HuH-7.5 (cell line): ENCODE results near the gene CDNF.
"Not testable (repeated sequence)": the region's sequence is repeated elsewhere in the genome, so short reads cannot be mapped to it uniquely, and the experiment has no call there.

ENCODE experiments used
- DNase-seq: peaks from one replicate; pipeline ENCODE4 v3.0.0; 2011; ENCODE audit warnings: low spot score

Gene CDNF

DNA sequence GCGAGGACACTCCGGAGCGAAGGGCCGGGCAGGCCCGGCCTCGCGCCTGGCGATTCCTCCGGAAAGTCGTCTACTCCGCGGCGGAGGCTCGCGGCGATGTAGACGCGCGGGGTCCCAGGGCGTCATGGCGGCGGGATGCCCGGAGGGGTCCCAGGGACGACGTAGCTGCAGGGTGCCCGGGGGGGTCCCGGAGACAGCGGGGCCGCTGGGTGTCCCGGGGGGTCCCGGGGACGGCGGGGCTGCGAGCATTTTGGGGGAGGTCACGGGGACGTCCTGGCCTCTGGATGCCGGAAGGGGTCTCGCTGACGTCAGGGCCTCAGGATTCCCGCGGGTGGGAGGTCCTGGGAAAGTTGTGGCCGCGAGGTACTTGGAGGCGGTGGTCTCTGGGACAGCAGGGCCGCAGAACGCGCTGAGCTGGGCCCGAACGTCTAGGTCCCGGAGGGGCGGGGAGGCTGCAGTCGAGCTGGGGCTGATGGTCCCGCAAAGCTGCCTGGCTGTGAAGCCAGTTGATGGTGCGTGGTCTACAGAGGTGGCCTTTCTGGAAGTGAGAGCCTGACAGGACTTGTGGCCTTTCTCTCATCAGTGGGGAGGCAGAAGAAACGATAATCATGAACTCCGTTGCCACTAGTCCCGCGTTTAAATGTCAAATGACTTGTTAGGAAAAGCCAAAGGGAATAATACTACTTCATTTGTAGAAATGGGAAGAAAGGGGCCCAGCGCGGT lies 906 bp upstream of the CDNF start:
- peak; percentile 39 for DNase-seq

DNA sequence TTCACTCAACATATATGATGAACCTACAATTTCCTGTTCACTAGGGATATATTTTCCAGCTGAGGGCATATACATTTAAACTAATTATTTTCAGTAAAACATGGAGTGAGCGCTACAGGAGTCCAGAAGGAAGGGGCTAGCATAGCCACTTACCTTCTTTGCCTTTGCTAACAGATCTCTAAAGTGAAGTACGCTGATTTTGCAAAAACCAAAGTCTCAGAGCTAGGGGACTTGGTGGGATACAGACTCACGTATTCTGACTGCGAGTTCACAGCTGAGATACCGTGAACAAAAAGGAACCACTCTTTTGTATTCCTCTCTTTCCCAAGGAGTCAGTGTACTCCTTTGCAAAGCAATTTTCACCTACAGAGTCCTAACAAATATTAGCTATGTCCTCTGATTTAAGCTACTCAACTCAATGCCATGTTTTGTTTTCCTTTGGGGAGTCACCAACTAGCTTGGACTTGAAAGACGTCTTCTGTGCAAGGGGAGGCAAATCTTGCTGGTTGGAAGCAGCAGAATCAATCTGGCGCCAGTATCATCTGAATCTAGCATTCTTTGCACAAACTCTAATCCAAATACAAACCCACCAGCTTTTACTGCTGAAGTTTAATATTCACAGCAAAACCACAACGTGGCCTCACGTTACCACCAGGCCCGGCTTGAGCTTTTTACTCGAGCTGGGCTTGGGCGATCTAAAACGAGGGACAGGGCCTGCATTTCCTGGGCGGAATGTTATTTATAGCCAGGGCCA lies 657 bp downstream of the CDNF start:
- DNase-seq = no peak

DNA sequence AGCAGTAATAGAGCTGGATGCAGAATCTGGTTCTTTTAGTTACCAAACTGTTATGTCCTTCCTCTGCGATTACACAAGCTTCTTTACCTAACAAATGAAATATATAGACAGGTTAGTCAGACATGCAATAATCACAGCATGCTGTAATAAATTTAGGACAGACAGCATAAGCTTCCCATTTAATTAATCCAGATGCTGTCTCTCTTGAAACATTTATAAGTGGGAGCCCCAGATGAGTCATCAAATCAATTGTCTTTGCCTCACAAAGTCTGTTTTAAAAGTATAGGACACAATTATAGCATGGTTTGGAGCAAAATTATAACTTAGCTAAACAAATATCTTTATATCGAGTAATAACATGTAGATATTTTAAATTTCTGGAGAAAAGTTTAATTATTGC lies 1.6 kb downstream of the CDNF start:
- no peak for DNase-seq

DNA sequence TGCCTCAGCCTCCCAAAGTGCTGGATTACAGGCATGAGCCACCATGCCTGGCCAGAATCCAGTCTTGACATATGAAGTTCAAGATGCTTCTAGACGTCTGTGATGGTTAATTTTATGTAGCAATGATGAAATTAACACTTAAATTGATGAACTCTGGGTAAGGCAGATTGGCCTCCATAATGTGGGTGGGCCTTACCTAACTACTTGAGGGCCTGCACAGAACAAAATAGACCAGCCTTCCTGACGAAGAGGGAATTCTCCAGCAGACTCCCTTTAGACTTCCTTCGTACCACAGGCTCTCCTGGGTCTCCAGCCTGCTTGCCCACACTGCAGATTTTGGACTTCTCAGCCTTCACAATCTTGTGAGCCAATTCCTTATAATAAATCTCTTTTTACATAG lies 4.7 kb downstream of the CDNF start:
- DNase-seq = no peak

DNA sequence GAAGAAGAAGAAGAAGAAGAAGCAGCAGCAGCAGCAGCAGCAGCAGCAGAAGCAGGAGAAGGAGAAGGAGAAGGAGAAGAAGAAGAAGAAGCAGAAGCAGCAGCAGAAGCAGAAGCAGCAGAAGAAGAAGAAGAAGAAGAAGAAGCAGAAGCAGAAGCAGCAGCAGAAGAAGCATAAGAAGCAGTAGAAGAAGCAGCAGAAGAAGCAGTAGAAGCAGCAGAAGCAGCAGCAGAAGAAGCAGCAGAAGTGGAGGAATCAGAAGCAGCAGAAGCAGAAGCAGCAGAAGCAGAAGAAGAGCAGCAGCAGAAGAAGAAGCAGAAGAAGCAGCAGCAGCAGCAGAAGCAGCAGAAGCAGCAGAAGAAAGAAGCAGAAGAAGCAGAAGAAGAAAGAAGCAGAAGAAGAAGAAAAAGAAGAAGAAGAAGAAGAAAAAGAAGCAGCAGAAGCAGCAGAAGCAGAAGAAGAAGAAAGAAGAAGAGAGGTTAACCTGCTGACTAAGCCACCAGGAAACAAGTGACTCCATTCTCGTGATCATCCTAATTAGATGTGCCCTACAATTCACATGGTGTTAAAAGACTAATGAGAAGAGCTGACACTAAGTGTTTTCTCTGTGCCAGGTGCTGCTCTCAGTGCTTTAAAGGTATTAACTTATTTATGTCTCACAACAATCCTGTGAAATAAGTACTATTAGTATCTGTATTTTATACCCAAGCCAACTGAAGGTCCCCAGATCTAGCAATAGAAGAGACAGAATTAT lies 11.6 kb downstream of the CDNF start:
- no peak for DNase-seq

DNA sequence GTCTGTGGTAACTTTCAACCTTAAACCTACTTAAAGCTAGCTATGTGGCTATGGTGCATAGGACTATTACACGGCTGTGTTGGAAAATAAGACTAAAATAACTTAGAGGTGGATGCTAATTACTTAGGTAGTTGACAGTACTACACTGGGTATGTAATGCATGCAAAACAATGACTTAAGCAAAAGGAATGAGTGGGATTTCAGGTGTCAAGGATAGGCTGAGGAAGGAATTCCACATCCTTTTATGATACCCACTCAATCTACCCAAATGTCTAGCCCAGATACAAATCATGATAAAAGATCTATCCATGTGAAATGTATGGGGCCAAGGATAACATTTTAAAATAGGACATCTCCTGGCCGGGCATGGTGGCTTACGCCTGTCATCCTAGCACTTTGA lies 13.9 kb downstream of the CDNF start:
- no peak for DNase-seq

DNA sequence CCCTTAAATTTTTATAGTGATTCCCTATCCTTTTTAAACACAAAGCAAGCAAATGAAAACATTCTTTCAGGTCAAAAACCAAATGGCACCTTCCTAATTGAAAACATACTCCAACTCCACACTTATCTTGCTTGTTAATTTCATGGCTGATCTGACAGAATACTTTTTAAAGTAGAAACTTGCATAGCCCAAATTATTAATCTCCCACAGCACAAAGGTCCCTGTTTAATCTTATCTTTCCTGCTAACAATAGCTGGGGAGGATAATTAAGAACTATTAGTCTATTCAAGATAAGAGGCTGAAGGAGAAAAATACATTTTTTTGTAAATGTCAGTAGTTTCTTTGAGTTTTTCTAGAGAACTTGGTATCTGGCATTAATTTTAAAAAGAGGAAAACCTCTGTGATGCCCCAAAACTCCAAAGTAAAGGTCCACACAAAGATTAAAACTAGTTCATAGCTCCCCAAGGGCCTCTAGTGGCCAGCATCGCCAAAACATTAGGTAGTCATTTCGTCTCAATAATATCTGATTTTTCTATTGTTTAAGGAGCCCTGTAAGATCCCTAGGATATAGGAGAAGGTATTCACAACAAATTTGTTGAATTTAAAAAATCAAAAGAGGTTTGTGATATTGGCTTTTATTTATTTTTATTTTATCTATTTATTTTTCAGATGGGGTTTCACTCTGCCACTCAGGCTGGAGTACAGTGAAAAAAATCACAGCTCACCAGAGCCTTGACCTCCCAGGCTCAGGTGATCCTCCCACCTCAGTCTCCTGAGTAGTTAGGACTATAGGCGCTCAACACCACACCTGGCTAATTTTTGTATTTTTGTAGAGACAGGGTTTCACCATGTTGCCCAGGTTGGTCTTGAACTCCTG lies 14.7 kb downstream of the CDNF start:
- DNase-seq = peak; percentile 28

DNA sequence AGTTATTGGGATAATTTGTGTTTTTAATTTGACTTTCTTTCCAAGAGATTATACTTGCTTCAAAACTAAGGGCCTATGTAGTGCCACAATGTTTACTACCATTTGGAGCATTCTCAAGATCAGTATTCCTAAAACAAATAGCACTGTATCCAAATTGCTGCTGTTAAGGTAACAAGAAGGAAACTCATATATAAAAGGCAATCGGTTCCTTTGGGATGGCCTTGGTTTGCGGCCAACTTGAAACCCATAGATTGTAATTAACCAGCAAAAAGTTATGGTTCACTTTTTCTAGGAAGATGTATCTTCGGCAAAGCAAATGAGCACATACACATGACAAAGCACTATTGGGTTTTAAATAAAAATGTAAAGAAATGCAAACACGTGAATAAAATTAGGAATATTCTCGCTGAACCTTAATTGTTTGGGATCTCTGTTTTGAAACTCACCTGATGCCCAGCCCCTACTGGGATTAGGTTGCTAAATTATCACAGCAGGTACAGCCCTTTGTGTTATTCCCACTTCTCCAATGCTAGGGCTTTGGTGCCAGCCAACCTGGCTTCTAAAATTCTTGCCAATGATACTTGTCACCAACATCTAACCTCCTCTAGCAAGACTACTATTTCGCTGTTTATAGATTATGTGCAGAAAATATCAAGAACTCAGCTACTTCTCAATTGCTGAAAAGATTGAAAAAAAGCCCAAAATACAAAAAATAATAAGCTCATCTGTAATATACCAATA lies 16.0 kb downstream of the CDNF start:
- no peak for DNase-seq

DNA sequence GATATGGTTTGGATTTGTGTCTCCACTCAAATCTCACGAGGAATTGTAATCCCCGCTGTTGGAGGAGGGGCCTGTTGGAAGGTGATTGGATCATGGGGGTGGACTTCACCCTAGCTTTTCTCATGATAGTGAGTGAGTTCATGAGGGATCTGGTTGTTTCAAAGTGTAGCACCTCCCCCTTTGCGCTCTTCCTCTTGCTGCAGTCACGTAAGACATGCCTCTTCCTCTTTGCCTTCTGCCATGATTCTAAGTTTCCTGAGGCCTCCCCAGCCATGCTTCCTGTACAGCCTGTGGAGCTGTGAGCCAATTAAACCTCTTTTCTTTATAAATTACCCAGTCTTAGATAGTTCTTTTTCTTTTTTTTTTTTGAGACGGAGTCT lies 17.1 kb downstream of the CDNF start:
- no peak for DNase-seq

DNA sequence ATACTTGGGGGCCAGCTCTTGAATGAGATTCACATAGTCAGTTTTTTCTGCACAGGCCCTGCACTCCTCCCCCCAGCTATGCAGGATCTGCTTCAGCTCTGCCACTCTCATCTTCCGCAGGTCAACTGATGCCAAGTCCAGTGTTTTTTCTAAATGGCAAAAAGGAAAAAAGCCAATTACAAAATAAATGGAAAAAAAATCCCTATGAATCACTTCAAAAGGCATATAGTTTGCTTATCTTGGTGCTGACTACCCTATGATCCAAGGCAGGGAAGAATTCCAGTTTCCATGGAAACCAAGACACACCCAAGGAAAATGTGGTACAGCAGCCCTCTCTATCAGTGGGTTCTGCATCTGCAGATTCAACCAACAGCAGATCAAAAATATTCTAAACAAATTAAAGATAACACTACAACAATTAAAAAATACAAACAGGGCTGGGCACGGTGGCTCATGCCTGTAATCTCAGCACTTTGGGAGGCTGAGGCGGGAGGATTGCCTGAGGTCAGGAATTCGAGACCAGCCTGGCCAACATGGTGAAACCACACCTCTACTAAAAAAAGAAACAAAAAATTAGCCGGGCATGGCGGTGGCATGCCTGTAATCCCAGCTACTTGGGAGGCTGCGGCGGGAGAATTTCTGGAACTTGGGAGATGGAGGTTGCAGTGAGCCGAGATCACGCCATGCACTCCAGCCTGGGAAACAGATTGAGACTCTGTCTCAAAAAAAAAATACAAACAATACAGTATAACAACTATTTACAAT lies 17.6 kb downstream of the CDNF start:
- DNase-seq = no peak

DNA sequence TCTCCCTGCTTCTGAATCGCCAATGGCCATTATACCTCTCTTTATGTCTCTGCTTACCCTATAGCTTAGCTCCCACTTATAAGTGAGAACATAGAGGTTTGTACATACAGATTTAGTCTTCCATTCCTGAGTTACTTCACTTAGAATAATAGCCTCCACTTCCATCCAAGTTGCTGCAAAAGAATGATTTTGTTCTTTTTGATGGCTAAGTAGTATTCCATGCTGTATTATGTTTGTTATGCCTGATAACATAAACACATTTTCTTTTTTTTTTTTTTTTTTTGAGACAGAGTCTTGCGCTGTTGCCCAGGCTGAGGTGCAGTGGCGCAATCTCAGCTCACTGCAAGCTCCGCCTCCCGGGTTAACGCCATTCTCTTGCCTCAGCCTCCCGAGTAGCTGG lies 21.1 kb downstream of the CDNF start:
- DNase-seq = not testable (repeated sequence)

DNA sequence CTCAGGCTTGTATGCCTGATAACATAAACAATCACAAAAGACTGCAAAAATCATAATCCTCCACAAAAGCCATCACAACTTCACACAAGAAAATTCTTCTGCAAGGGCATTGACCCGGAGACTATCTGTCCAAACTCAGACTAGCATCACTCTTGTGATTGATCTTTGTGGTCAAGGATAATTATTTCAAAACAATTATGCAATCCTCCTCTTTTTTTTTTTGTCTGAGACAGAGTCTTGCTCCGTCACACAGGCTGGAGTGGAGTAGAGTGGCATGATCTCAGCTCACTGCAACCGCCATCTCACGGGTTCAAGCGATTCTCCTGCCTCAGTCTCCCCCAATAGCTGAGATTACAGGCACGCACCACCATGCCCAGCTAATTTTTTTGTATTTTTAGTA lies 22.2 kb downstream of the CDNF start:
- no peak for DNase-seq

DNA sequence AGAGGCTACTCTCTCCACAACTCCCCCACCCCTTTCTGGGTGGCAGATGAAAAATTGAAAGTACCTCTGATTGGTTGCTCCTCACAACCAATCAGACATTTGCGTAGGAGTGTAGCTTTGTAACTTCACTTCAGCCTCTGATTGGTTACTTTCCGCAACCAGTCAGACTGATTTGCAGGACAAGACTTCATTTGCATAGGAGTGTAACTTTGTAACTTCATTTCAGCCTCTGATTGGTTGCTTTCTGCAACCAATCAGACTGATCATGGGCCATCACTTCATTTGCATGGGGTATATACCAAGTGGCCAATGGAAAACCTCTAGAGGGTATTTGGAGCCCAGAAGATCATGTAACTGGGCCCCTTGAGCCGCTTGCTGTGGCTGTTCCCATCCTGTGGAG lies 25.6 kb downstream of the CDNF start:
- no peak for DNase-seq

DNA sequence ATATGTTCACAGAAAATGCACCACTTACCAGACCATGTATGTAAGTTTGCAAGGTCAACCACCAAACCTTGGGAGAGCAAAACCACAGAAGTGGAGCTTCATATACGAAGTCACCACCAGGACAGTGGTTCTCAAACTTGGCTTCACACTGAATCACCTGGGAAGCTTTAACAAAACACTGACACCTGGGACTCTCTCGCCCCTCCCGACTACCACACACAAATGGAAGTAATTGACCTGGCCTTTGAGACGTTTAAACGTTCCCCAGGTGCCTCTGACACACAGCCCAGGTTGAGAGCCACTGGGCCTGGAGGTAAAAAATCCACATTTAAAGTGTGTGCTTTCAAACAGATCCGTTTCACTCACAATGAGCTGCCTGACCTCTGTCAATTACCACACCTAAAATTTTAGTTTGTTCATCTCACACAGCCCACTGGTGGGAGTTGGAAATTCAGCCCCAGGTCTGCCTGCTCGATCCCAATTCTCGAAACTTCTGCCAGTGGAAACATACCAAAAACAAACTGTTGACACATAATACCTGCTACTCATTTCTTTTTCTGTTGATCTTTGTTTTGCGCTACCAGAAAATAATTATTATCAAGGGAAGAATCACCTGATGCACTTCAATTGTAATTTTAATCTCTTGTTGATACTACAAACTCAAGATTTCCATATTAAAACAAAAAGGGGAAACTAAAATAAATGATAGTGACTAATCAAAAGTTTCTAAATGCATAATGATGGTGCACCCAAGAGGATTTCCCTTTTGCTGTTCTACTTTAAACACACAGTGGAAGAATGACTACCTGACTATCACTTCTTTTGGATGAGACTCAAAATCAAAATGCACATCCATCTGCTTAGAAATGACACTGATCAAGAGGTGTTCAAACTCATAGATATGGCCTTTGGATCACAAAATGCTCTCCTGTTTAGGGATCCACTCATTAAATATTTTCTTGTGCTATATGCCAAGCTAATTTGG lies 26.6 kb downstream of the CDNF start:
- no peak for DNase-seq

DNA sequence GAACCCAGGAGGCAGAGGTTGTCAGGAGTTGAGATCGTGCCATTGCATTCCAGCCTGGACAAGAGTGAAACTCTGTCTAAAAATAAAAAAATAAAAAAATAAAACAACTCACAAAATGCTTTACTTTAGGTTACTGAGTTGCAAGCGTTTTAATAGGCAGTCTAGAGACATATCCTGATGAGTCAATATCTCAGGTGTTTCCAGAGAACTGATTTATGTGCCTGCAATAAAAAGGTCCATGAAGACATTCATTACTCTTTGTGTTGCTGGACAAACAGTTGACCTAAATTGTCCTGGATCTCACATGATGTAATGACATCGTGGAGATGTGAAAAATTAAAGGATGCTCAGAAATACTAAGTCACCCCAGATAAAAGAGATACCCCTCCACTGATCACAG lies 31.5 kb downstream of the CDNF start:
- DNase-seq = no peak

DNA sequence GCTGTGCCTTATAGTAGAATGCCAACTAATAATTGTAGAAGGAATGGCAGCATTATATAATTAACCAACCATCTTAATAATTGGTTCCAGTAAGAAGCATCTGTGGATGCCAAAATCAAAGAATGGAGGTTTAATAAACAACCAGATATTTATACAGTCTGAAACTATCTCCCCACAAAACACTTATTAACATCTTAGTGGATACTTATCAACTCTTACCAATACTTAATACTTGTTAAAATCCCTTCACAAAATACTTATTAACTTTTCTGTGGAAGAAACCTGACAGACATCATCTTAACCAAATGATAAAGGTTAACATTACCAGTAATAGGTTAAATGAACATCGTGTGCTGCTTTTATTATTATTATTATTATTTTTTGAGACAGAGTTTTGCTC lies 34.0 kb downstream of the CDNF start:
- DNase-seq = no peak

DNA sequence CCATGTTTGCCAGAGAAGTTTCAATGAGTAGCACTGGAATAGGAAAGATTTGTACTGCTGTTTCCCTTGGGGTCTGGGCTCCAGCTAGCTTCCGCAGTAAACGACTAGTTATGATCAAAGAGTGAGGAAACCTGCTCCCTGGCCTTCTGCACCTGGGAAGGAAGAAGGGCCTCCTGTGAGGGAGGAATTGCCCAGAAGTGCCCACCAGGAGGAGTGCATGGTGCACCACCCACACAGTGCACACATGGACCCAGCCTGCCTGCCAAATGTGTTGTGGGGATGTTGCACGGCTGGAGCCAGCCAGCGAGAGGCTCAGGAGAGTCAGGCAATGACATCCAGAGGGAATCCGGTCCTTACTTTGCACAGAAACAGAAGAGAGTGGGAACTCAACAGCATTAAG lies 36.1 kb downstream of the CDNF start:
- no peak for DNase-seq

DNA sequence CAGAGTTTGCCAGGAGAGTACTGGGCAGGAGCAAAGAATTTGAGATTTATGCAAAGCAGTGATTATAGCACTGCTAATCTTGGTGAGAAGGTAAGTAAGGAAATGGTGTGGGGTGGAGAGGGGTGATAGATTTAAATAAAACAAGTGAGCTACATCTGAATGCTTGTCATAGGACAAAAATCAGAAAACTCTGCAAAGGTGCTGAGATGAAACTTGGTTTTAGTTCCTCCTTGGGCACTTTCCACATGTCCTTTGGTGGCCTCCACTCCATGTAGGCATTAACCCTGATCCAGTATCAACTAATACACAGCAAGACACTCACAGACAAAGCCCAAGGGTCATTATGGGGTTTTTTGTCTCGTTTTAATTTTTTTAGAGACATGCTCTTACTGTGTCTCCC lies 37.4 kb downstream of the CDNF start:
- no peak for DNase-seq

DNA sequence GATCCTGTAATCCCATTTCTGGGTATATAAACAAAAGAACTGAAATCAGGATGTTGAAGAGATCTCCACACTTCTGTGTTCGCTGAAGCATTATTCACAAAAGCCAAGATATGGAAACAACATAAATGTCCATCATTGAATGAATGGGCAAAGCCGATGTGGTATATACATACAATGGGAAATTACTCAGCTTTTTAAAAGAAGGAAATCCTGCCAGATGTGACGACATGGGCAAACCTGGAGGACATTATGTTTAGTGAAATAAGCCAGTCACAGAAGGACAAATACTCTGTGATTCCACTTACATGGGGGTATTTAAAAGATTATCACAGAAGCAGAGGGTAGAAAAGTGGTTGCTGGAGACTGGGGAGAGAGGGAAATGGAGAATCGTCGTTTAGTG lies 39.2 kb downstream of the CDNF start:
- DNase-seq = no peak

DNA sequence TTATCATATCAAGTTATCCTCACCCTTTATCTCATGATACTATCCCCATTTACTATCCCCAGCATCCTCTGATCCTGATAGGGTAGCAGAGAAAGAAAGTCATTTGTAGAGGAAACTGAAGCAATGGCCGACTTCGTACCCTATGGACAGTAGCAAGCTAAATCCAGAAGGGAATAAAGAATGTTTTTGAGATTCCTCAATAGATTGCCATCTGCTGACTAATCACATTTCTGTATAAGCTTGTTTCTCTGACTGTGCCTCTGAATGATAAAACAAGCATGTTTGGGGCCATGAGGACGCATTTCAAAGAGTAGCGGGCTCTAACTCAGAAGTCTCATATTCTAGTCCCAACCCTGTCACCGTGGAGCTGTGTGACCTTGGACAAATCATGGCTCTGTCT lies 49.9 kb downstream of the CDNF start:
- no peak for DNase-seq
